Skeletal muscle tissue (tissue), 4 donors: ENCODE data around the gene TRMT112. TPM values are rescaled to one million over a fixed set of nuclear protein-coding genes. Genes with fewer than 3 reads are reported as not detected.

Experiments used
- H3K27ac ChIP-seq: one replicate; pipeline ENCODE4 v1.7.0; 2013; ENCODE audit warnings: mild to moderate bottlenecking, low read depth, low read length, inconsistent platforms
- H3K27me3 ChIP-seq, 3 donors: one replicate each; pipeline ENCODE4 v1.7.0; 2013; ENCODE audit warnings: low read length in 3 of 3; ENCODE audit not compliant: control insufficient read depth in 3 of 3, insufficient read depth in 3 of 3
- H3K36me3 ChIP-seq, 3 donors: one replicate each; pipeline ENCODE4 v1.7.0; 2013; ENCODE audit warnings: low read length in 3 of 3; ENCODE audit not compliant: control insufficient read depth in 3 of 3, insufficient read depth in 3 of 3
- H3K4me1 ChIP-seq, 3 donors: one replicate each; pipeline ENCODE4 v1.7.0; 2013; ENCODE audit warnings: low read length in 3 of 3, mild to moderate bottlenecking in 3 of 3; ENCODE audit not compliant: control insufficient read depth in 3 of 3, insufficient read depth in 3 of 3
- H3K4me3 ChIP-seq, 3 donors: one replicate each; pipeline ENCODE4 v1.7.0; 2013; ENCODE audit warnings: low read length in 3 of 3
- H3K9ac ChIP-seq, 3 donors: one replicate each; pipeline ENCODE4 v1.7.0; 2013; ENCODE audit warnings: low read length in 3 of 3, mild to moderate bottlenecking in 3 of 3, moderate library complexity in 2 of 3, low read depth in 1 of 3
- H3K9me3 ChIP-seq, 3 donors: one replicate each; pipeline ENCODE4 v1.7.0; 2013; ENCODE audit warnings: low read length in 3 of 3; ENCODE audit not compliant: control insufficient read depth in 3 of 3
- total RNA-seq: library from RNA; depleted of rRNA; stranded (reverse); fragments of >200 nt; gene quantifications from one replicate; pipeline ENCODE4 v1.2.3, GENCODE V29; 2014
- donor health status: Osteomylitis.

TRMT112 gene
- total RNA-seq, 1 donor from 2014 or later: 247 TPM

GRCh38 chr11:64294774-64295173 is 22.6 kb downstream of the TRMT112 start:
- Histone ChIP-seq H3K27ac (no peak overlapping the region), H3K4me1 (peaks cover 12 to 14% (median 14%) of the 10 kb centered on the region in 3 donors), H3K9me3 (no peaks in the 10 kb centered on the region), H3K9ac (no peak overlapping the region), H3K4me3 (no peak overlapping the region), H3K36me3 (no peaks in the 10 kb centered on the region), H3K27me3 (peaks cover 82 to 87% (median 86%) of the 10 kb centered on the region in 3 donors)

GRCh38 chr11:64292460-64293254 is 24.7 kb downstream of the TRMT112 start:
- H3K4me1 ChIP-seq: peaks cover 4 to 6% (median 6%) of the 10 kb centered on the region in 3 donors
- H3K9me3 ChIP-seq: no peaks in the 10 kb centered on the region
- H3K27me3 ChIP-seq: peaks cover 61 to 68% (median 66%) of the 10 kb centered on the region in 3 donors
- peak overlapping the region in 2 of 3 donors; percentile 13 to 36 for H3K4me3 ChIP-seq
- no peaks in the 10 kb centered on the region for H3K36me3 ChIP-seq
- peak overlapping the region in 1 of 3 donors; percentile 16 for H3K9ac ChIP-seq
- H3K27ac ChIP-seq: no peak overlapping the region

- Histone ChIP-seq H3K27me3 (peaks cover 53 to 60% (median 58%) of the 10 kb centered on the region in 3 donors), H3K9ac (peak overlapping the region in 1 of 3 donors; percentile 25)
Observed at GRCh38 chr11:64291752-64292459, 25.5 kb downstream of the TRMT112 start.

GRCh38 chr11:64291262-64291751 is 26.1 kb downstream of the TRMT112 start, which contains the start of gene KCNK4:
TSS of gene KCNK4 (plus strand) at chr11:64291302. CDS start at chr11:64293019, 1,717 bp downstream.
- H3K9ac ChIP-seq: peak within 1 kb of the TSS in 1 of 3 donors; percentile 25
- H3K36me3 ChIP-seq: no peaks in the 10 kb centered on the region
- no peaks in the 10 kb centered on the region for H3K9me3 ChIP-seq
- H3K4me3 ChIP-seq: peak within 1 kb of the TSS in 2 of 3 donors; percentile 29 to 36
- H3K4me1 ChIP-seq: peaks cover 13 to 20% (median 14%) of the 10 kb centered on the region in 3 donors
- no peak within 1 kb of the TSS for H3K27ac ChIP-seq
- H3K27me3 ChIP-seq: peaks cover 47 to 54% (median 52%) of the 10 kb centered on the region in 3 donors

More at GRCh38 chr11:64291752-64292459, 25.5 kb downstream of the TRMT112 start:
- Histone ChIP-seq H3K27ac (no peak overlapping the region), H3K9me3 (no peaks in the 10 kb centered on the region), H3K36me3 (no peaks in the 10 kb centered on the region), H3K4me1 (peaks cover 7 to 14% (median 8%) of the 10 kb centered on the region in 3 donors), H3K4me3 (peak overlapping the region in 2 of 3 donors; percentile 29 to 36)

GRCh38 chr11:64290352-64291261 is 26.8 kb downstream of the TRMT112 start:
- Histone ChIP-seq H3K9ac (no peak overlapping the region), H3K9me3 (no peaks in the 10 kb centered on the region), H3K27me3 (peaks cover 40 to 47% (median 45%) of the 10 kb centered on the region in 3 donors), H3K27ac (no peak overlapping the region), H3K36me3 (no peaks in the 10 kb centered on the region), H3K4me3 (no peak overlapping the region), H3K4me1 (peaks cover 18 to 25% (median 19%) of the 10 kb centered on the region in 3 donors)

- Histone ChIP-seq H3K4me1 (peaks cover 20 to 28% (median 26%) of the 10 kb centered on the region in 3 donors), H3K4me3 (no peak overlapping the region), H3K36me3 (no peaks in the 10 kb centered on the region), H3K9me3 (no peaks in the 10 kb centered on the region), H3K27ac (no peak overlapping the region), H3K9ac (no peak overlapping the region), H3K27me3 (peaks cover 34% of the 10 kb centered on the region in 3 donors)
Observed at GRCh38 chr11:64289002-64289564, 28.3 kb downstream of the TRMT112 start.

GRCh38 chr11:64288353-64288750 is 29.0 kb downstream of the TRMT112 start:
- no peak overlapping the region for H3K4me3 ChIP-seq
- H3K36me3 ChIP-seq: peaks cover 0 to under 1% (median 0%) of the 10 kb centered on the region in 3 donors
- peaks cover 27 to 35% (median 33%) of the 10 kb centered on the region in 3 donors for H3K4me1 ChIP-seq
- H3K27ac ChIP-seq: no peak overlapping the region
- H3K27me3 ChIP-seq: peaks cover 27 to 31% (median 31%) of the 10 kb centered on the region in 3 donors
- no peak overlapping the region for H3K9ac ChIP-seq
- H3K9me3 ChIP-seq: no peaks in the 10 kb centered on the region

GRCh38 chr11:64287676-64288352 is 29.5 kb downstream of the TRMT112 start:
- no peak overlapping the region for H3K4me3 ChIP-seq
- H3K27ac ChIP-seq: no peak overlapping the region
- H3K27me3 ChIP-seq: peaks cover 21 to 26% (median 25%) of the 10 kb centered on the region in 3 donors
- peaks cover 0 to 3% (median 0%) of the 10 kb centered on the region in 3 donors for H3K36me3 ChIP-seq
- H3K9me3 ChIP-seq: no peaks in the 10 kb centered on the region
- H3K9ac ChIP-seq: no peak overlapping the region
- H3K4me1 ChIP-seq: peaks cover 31 to 40% (median 38%) of the 10 kb centered on the region in 3 donors
